ENCODE results near the gene RFNG. TPM values are rescaled to one million over a fixed set of nuclear protein-coding genes. Genes with fewer than 3 reads are reported as not detected.
A peak's percentile ranks its signal among the peaks of the same experiment; 100 is the strongest.

The RFNG gene
- total RNA-seq, 1 experiment from 2014 or later = 40.4 TPM

GRCh38 chr17:82003411-82004381 lies 47.9 kb downstream of the RFNG start:
- H3K9me3 ChIP-seq (ENCODE audit: insufficient read depth, low read depth) = no peaks in the 10 kb centered on the region
- H3K27ac ChIP-seq = peak overlapping the region; percentile 31; the same call in 1 of the 2 replicates
- CTCF ChIA-PET = interaction anchor here (0.8 to 1.2 kb wide), 2 partner anchors 13 to 44 kb away, joined by 3 to 7 read pairs; partner anchors contain the start of gene NOTUM
- peak; percentile 80 to 96 for DNase-seq
- H3K4me3 ChIP-seq = no peak overlapping the region
- H3K27me3 ChIP-seq (ENCODE audit: insufficient read depth, low read depth) = no peaks in the 10 kb centered on the region
- H4K20me1 ChIP-seq (ENCODE audit: insufficient read depth) = no peaks in the 10 kb centered on the region
- H3K9me2 ChIP-seq (ENCODE audit: insufficient read depth) = no peaks in the 10 kb centered on the region
- TF ChIP-seq EZH2 (IDR thresholded peaks at IDR 0.05; ENCODE audit: low read depth) = no peak
- TF ChIP-seq, protein P1, sequence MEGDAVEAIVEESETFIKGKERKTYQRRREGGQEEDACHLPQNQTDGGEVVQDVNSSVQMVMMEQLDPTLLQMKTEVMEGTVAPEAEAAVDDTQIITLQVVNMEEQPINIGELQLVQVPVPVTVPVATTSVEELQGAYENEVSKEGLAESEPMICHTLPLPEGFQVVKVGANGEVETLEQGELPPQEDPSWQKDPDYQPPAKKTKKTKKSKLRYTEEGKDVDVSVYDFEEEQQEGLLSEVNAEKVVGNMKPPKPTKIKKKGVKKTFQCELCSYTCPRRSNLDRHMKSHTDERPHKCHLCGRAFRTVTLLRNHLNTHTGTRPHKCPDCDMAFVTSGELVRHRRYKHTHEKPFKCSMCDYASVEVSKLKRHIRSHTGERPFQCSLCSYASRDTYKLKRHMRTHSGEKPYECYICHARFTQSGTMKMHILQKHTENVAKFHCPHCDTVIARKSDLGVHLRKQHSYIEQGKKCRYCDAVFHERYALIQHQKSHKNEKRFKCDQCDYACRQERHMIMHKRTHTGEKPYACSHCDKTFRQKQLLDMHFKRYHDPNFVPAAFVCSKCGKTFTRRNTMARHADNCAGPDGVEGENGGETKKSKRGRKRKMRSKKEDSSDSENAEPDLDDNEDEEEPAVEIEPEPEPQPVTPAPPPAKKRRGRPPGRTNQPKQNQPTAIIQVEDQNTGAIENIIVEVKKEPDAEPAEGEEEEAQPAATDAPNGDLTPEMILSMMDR (conservative IDR thresholded peaks at IDR 0.05) = no peak
- no peaks in the 10 kb centered on the region for H3K36me3 ChIP-seq (ENCODE audit: low read depth)
- intact Hi-C loops (cut with micrococcal nuclease; ENCODE audit: unreplicated experiment) = loop anchor here (1.0 to 5.0 kb wide), 2 partner anchors 23 to 36 kb away; no protein-coding TSS in a partner anchor
- H3F3A ChIP-seq (ENCODE audit: insufficient read depth, low read depth) = peaks cover 10% of the 10 kb centered on the region; the same call in 1 of the 2 replicates
- peaks cover 22% of the 10 kb centered on the region for H3K4me1 ChIP-seq (replicated peaks; ENCODE audit: insufficient read depth)
- no TSS peak for BruUV-seq (replicated peaks)
- H2AFZ ChIP-seq = no peak overlapping the region
- peak overlapping the region; percentile 62 for H3K4me2 ChIP-seq
- POLR2A ChIA-PET (ENCODE audit: unreplicated experiment) = interaction anchor here (0.6 to 0.9 kb wide), 2 partner anchors 9 to 19 kb away, joined by 3 to 5 read pairs; partner anchors contain the start of genes CENPX and LRRC45
- no peaks in the 10 kb centered on the region for H3K79me2 ChIP-seq (ENCODE audit: low read depth)

- H2AFZ ChIP-seq = no peak overlapping the region
- H3K4me1 ChIP-seq (replicated peaks; ENCODE audit: insufficient read depth) = peaks cover 22% of the 10 kb centered on the region
- no peaks in the 10 kb centered on the region for H4K20me1 ChIP-seq (ENCODE audit: insufficient read depth)
- H3K9me3 ChIP-seq (ENCODE audit: insufficient read depth, low read depth) = no peaks in the 10 kb centered on the region
- H3K36me3 ChIP-seq (ENCODE audit: low read depth) = no peaks in the 10 kb centered on the region
- POLR2A ChIA-PET (ENCODE audit: unreplicated experiment) = no interaction called here
- no peaks in the 10 kb centered on the region for H3K9me2 ChIP-seq (ENCODE audit: insufficient read depth)
- H3K4me2 ChIP-seq = no peak overlapping the region
- H3K27ac ChIP-seq = no peak overlapping the region
- no peaks in the 10 kb centered on the region for H3K79me2 ChIP-seq (ENCODE audit: low read depth)
- CTCF ChIA-PET = no interaction called here
- peaks cover 10% of the 10 kb centered on the region; the same call in 1 of the 2 replicates for H3F3A ChIP-seq (ENCODE audit: insufficient read depth, low read depth)
- BruUV-seq (replicated peaks) = no TSS peak
- no peaks in the 10 kb centered on the region for H3K27me3 ChIP-seq (ENCODE audit: insufficient read depth, low read depth)
- no peak for DNase-seq
- intact Hi-C loops (cut with micrococcal nuclease; ENCODE audit: unreplicated experiment) = loop anchor here (5.0 kb wide), 1 partner anchor 34 kb away; no protein-coding TSS in a partner anchor
- no peak for TF ChIP-seq EZH2 (IDR thresholded peaks at IDR 0.05; ENCODE audit: low read depth)
- TF ChIP-seq, protein P1 (conservative IDR thresholded peaks at IDR 0.05) = no peak
- H3K4me3 ChIP-seq = no peak overlapping the region
These were observed 50.0 kb downstream of the RFNG start for GRCh38 chr17:82001571-82002056.

DNA sequence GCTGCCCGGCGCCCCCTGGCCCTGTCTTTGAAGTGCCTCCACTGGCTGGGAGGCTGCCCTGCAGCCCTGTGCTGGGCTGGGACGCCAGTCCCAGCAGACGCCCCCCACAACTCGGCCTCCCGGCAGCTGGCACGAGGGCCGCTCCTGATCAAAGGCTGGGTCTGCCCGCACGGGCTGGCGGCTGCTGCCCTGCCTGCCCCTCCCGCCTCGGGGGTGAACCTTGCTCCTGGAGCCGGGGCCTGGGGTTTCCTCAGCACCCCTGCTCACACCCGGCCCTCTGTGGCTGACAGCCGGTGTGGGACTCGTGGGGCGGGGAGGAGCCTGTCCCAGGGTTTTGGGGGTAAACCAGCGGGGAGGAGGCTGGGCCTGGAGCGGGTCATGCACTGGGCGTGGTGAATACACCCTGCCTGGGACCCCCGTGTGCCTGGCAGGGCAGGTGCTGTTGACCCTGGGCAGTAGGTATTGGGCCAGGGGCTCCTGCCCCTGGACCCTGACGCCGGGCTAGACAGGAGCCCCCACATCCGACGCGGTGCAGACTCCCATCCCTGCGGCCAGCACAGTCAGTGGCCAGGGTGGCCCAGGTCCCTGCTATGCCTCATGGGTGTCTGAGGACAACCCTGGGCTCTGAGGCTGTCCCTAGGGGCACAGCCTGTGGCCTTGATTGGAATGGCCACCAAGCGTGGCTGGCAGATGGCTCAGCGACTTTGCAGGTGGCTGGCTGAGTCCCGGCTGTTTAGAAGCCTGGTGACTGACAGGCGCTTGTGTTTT lies 50.6 kb downstream of the RFNG start:
- TF ChIP-seq EZH2 (IDR thresholded peaks at IDR 0.05; ENCODE audit: low read depth) = no peak
- no TSS peak for BruUV-seq (replicated peaks)
- H3K36me3 ChIP-seq (ENCODE audit: low read depth) = no peaks in the 10 kb centered on the region
- no peak for DNase-seq
- peaks cover 10% of the 10 kb centered on the region; the same call in 1 of the 2 replicates for H3F3A ChIP-seq (ENCODE audit: insufficient read depth, low read depth)
- H3K27ac ChIP-seq = no peak overlapping the region
- no peak overlapping the region for H3K4me3 ChIP-seq
- no peaks in the 10 kb centered on the region for H3K79me2 ChIP-seq (ENCODE audit: low read depth)
- H3K9me2 ChIP-seq (ENCODE audit: insufficient read depth) = no peaks in the 10 kb centered on the region
- intact Hi-C loops (cut with micrococcal nuclease; ENCODE audit: unreplicated experiment) = loop anchor here (5.0 kb wide), 1 partner anchor 34 kb away; no protein-coding TSS in a partner anchor
- ChIA-PET POLR2A (ENCODE audit: unreplicated experiment) (no interaction called here), CTCF (no interaction called here)
- peaks cover 22% of the 10 kb centered on the region for H3K4me1 ChIP-seq (replicated peaks; ENCODE audit: insufficient read depth)
- H4K20me1 ChIP-seq (ENCODE audit: insufficient read depth) = no peaks in the 10 kb centered on the region
- H3K9me3 ChIP-seq (ENCODE audit: insufficient read depth, low read depth) = no peaks in the 10 kb centered on the region
- no peaks in the 10 kb centered on the region for H3K27me3 ChIP-seq (ENCODE audit: insufficient read depth, low read depth)
- H2AFZ ChIP-seq = no peak overlapping the region
- H3K4me2 ChIP-seq = no peak overlapping the region

Measured in PC-9 (cell line).